Neural crest cell (in vitro differentiated cells): ENCODE measurements around the gene XYLT2. TPM values are rescaled to one million over a fixed set of nuclear protein-coding genes. Genes with fewer than 3 reads are reported as not detected.

Source experiments
- DNase-seq: peaks from one replicate; pipeline ENCODE4 v3.0.0; 2021; ENCODE audit warnings: low read depth, mixed read lengths, low spot score
- H3K27ac Mint-ChIP-seq: one replicate; pipeline ENCODE4 v1.8.0; 2021; ENCODE audit warnings: mild to moderate bottlenecking, mixed read lengths; ENCODE audit not compliant: unreplicated experiment
- H3K27me3 Mint-ChIP-seq: 2 replicates; pipeline ENCODE4 v1.8.0; 2021; ENCODE audit warnings: low read depth, mild to moderate bottlenecking, mixed read lengths
- H3K36me3 Mint-ChIP-seq: 2 replicates; pipeline ENCODE4 v1.8.0; 2021; ENCODE audit warnings: low read depth, mild to moderate bottlenecking, mixed read lengths
- H3K4me1 Mint-ChIP-seq: 2 replicates; pipeline ENCODE4 v1.8.0; 2021; ENCODE audit warnings: mixed read lengths
- H3K4me3 Mint-ChIP-seq: one replicate; pipeline ENCODE4 v1.8.0; 2021; ENCODE audit warnings: mild to moderate bottlenecking, mixed read lengths
- H3K9me3 Mint-ChIP-seq: 2 replicates; pipeline ENCODE4 v1.8.0; 2021; ENCODE audit warnings: mixed read lengths
- CTCF ChIP-seq: fragments of 200-600 bp; sonication (generic); conservative IDR thresholded peaks from 2 replicates; pipeline ENCODE4 v1.5.0; 2021; ENCODE audit warnings: antibody characterized with exemption, mild to moderate bottlenecking
- total RNA-seq: library from RNA; stranded (reverse); gene quantifications from 2 replicates; pipeline ENCODE4 v1.2.1, GENCODE V29; 2021

The XYLT2 gene
- total RNA-seq, 1 donor from 2014 or later: 23.4 TPM

DNA sequence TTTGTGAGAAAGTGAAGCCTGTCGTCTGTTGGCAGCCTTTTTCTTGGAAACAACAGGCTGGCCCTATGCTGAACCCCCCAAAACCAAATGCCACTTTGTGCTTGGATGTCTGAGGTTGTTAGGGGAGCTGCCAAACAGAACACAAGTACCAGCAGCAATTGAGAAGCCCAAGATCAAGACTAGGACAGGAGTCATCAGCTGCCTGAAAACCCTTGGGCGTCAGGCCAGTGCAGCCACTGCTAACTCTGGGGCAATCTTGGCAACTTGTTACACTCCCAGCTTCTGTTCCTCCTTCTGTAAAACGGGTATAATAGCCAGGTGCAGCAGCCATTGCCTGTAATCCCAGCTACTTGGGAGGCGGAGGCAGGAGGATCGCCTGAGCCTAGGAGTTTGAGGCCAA lies 60.7 kb downstream of the XYLT2 start:
- H3K36me3 Mint-ChIP-seq: no peaks in the 10 kb centered on the region

DNA sequence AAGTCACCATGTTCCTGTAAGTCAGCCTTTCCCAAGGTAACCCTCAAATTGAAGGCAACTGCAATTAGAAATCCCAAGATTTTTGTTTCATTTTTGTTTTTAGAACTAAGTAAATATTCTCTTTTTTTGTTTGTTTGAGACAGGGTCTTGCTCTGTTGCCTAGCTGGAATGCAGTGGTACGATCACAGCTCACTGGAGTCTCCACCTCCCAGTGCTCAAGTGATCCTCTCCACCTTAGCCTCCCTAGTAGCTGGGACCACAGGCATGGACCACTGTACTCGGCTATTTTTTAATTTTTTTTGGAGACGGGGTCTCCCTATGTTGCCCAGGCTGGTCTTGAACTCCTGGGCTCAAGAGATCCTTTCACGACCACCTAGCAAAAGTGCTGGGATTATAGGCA lies 62.0 kb downstream of the XYLT2 start:
- no peak for DNase-seq
- peaks cover 2% of the 10 kb centered on the region for H3K9me3 Mint-ChIP-seq
- no peak for TF ChIP-seq CTCF
- H3K36me3 Mint-ChIP-seq: no peaks in the 10 kb centered on the region
- no peak overlapping the region for H3K4me3 Mint-ChIP-seq
- H3K27me3 Mint-ChIP-seq: peaks cover 50% of the 10 kb centered on the region
- no peak overlapping the region for H3K27ac Mint-ChIP-seq
- H3K4me1 Mint-ChIP-seq: no peaks in the 10 kb centered on the region

More for the DNA sequence above, 60.7 kb downstream of the XYLT2 start:
- TF ChIP-seq CTCF: no peak
- no peak overlapping the region for H3K4me3 Mint-ChIP-seq
- no peaks in the 10 kb centered on the region for H3K9me3 Mint-ChIP-seq
- no peak overlapping the region for H3K27ac Mint-ChIP-seq
- DNase-seq: no peak
- H3K27me3 Mint-ChIP-seq: peaks cover 41% of the 10 kb centered on the region
- H3K4me1 Mint-ChIP-seq: no peaks in the 10 kb centered on the region

Other genes starting within 250 kb of the XYLT2 start
- 26.1 and 28.7 TPM in 2 replicates for gene SAMD14, start 216.0 kb upstream of the XYLT2 start, total RNA-seq
- 67.1 and 68.8 TPM in 2 replicates for gene PPP1R9B, start 195.4 kb upstream of the XYLT2 start, total RNA-seq
- gene SGCA, start 180.1 kb upstream of the XYLT2 start, total RNA-seq: not detected in 2 replicates
- 13.3 and 14.8 TPM in 2 replicates for gene COL1A1, start 144.5 kb upstream of the XYLT2 start, total RNA-seq
- 3.0 and 3.5 TPM in 2 replicates for gene TMEM92, start 71.7 kb upstream of the XYLT2 start, total RNA-seq
- gene MRPL27, start 27.1 kb downstream of the XYLT2 start, total RNA-seq: 70.4 and 72.2 TPM in 2 replicates
- gene EME1, start 27.1 kb downstream of the XYLT2 start, total RNA-seq: 25.5 and 31.4 TPM in 2 replicates
- gene LRRC59, start 51.4 kb downstream of the XYLT2 start, total RNA-seq: 92.3 and 92.7 TPM in 2 replicates
- 31.5 and 34.5 TPM in 2 replicates for gene ACSF2, start 80.1 kb downstream of the XYLT2 start, total RNA-seq
- gene CHAD, start 122.8 kb downstream of the XYLT2 start, total RNA-seq: 0.19 and 0.27 TPM in 2 replicates
- gene RSAD1, start 132.7 kb downstream of the XYLT2 start, total RNA-seq: 42.4 and 42.9 TPM in 2 replicates
- 1.2 and 1.7 TPM in 2 replicates for gene MYCBPAP, start 162.3 kb downstream of the XYLT2 start, total RNA-seq
- 0.11 TPM in 1 of 2 replicates, not detected in the other for gene EPN3, start 186.6 kb downstream of the XYLT2 start, total RNA-seq
- 24.4 and 25.8 TPM in 2 replicates for gene SPATA20, start 201.0 kb downstream of the XYLT2 start, total RNA-seq
- gene CACNA1G, start 214.6 kb downstream of the XYLT2 start, total RNA-seq: 1.1 TPM in 2 replicates